Measurements from ENCODE around the gene MTOR. TPM values are rescaled to one million over a fixed set of nuclear protein-coding genes. Genes with fewer than 3 reads are reported as not detected.
"Not testable (repeated sequence)": the region's sequence is repeated elsewhere in the genome, so short reads cannot be mapped to it uniquely, and the experiment has no call there.

The MTOR gene
- total RNA-seq, 1 donor from 2014 or later: 27.2 TPM

DNA sequence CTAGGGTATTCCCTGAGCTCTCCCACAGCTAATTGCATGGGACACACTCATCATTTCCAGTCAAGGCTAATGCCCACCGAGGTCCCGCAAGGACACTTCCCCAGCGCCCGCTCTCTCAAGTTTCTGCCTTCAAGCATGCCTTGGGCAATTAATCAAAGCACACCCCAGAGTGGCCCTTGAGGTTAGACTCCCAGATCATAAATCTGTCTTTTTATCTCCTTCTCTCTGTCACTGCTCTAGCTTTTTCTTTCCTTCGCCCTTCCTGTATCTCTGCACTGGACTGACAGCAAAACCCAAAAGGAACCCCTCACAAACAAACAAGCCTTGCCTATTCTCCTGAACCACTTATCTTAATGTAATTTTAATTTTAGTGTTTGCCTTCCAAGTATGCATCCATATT lies 154.8 kb downstream of the MTOR start:
- no peak for DNase-seq

GRCh38 chr1:11105586-11105985 lies 156.8 kb downstream of the MTOR start:
- no peak for DNase-seq

GRCh38 chr1:11101347-11101746 lies 161.0 kb downstream of the MTOR start:
- no peak for DNase-seq

DNA sequence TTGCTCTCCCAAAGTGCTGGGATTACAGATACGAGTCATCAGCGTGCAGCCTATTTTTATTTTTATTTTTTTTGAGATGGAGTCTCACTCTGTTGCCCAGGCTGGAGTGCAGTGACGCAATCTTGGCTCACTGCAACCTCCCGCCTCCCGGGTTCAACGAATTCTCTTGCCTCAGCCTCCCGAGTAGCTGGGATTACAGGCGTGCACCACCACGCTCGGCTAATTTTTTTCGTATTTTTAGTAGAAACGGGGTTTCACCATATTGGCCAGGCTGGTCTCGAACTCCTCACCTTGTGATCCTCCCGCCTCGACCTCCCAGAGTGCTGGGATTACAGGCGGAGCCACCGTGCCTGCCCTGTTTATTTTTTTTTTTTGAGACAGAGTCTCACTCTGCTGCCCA lies 161.5 kb downstream of the MTOR start:
- not testable (repeated sequence) for DNase-seq

GRCh38 chr1:11100149-11100493 lies 162.2 kb downstream of the MTOR start:
- DNase-seq: peak; percentile 16

DNA sequence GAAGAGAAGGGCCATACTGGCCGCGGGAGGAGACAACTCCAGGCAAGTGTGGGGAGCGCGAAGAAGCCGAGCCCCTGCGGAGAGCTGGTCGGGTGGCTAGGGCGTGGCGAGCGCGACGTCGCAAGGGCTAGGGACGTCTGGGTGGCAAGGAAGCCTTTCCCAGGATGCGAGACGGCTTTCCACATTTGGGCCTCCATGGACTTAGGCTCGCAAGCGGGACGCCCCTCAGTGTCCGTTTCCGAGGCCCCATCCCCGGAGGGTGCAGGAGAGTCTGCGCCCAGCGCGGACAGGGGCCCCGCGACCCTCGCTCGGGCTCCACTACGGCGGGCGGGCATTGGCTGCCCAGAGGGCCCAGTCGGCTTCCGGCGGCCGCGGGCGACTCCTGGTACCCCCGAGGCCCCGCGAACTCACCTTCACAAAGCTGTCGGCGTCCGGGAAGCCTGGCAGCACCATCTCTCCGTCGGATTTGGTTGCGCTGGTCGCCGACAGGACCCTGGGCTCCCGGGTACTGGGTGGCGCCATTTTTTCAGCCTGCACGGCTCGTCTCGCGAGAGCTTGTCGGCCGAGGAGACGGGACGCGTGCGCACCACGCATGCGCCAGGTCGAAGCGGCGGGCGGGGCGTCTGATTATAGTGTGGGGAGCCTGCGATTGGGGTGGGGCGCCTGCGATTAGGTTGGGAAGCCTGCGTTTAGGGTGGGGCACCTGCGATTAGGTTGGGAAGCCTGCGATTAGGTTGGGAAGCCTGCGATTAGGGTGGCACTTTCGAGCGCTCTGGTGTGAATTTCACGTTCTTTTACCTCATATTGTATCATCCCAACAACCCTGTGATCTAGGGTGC lies 162.8 kb downstream of the MTOR start, which contains the start of gene EXOSC10:
EXOSC10 (minus strand) TSS at position 560 of the 839 bp plus-strand sequence; CDS start at position 522, 38 bp downstream.
- DNase-seq: peak; percentile 73

DNA sequence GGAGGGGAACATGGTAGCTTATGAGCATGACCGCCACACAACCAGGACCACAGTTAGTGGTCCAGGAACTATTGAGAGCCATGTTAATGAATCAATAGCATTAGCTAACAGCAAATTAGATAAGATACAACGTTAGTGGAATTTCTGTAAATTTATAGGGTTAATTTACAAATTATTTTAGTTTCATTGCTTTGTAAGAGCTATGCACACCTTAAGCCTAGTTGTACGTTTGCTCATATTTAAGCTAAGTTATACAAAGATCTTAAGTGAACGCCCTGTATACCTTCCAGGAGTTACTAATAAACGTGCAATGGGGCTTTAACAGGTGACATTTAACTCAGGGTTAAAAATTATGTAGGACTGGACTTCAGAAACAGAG lies 163.4 kb downstream of the MTOR start:
- DNase-seq: no peak

DNA sequence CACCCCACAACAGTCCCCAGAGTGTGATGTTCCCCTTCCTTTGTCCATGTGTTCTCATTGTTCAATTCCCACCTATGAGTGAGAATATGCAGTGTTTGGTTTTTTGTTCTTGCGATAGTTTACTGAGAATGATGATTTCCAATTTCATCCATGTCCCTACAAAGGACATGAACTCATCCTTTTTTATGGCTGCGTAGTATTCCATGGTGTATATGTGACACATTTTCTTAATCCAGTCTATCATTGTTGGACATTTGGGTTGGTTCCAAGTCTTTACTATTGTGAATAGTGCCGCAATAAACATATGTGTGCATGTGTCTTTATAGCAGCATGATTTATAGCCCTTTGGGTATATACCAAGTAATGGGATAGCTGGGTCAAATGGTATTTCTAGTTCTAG lies 178.6 kb downstream of the MTOR start:
- DNase-seq: not testable (repeated sequence)

DNA sequence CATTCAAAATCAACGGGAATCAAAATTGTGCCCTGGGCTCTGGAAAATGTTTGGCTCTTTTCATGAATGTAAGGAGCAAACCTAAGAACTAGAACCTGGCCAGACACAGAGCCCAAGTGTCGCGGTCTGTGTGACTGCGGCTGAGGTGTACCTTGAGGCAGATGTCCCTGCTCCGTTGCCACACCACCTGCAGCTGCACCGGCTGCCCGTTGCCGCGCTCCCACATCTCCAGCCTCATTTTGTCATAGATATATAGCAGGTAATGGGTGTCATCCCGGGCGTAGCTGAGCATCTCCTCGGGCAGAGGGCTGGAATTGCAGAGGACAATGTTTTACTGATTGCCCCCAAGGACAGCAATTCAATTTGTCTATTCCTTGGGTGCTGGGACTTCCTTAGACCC lies 181.4 kb downstream of the MTOR start:
- no peak for DNase-seq

DNA sequence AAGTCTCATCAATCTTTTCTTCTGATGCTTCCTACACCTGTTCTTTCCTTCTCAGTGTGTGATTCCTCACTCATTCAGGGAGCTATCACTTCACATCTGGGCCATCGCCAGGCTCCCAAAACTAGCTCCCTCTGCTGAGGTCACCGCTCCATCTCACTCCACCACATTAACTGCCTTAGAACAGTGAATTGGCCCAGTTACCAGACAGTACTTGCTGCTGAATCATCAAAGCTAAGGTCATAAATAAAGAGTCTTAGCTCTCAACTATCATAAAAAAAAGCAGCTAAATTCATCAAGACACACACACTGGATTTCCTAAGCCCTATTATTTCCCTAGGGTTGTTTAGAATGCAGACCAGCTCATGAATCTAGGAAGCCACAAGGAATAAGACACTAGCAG lies 183.7 kb downstream of the MTOR start:
- no peak for DNase-seq

- DNase-seq: not testable (repeated sequence)
Measured at GRCh38 chr1:11073398-11073797, 189.0 kb downstream of the MTOR start.

- no peak for DNase-seq
Measured at GRCh38 chr1:11072216-11072917, 190.0 kb downstream of the MTOR start.

DNA sequence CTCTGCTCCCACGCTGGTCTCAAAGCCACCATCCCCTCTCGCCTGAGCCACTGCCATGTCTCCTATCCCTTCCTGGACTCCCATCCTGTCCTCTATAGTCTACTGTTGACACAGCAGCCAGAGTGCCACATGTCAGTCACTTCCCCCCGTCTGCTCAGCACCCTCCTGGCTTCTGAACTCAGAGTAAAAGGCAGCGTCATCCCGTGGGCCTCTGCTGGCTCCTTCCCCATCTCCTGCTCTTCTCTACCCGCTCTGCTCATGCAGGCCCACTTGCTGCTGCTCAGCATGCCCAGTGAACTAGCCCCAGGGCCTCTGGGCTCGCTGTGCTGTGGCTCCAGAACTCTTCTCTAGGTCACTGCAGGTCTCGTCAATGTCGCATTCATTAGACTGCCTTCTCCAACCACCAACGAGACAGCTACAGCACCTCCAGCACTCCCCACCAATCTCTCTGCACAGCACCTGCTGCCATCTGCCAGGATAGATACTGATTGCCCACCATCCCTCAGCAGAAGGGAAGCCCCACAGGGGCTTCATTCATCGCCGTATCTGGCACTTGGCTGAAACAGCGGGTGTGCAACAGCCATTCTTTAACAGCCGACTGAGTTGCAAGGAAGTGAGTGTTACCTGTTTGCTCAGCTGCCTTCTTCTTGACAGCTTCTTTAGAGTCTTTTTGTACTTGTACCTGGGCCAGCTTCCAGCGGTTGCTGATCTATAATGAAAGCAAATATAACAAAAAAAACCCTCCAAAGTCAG lies 190.7 kb downstream of the MTOR start:
- no peak for DNase-seq

- DNase-seq: no peak
Measured at GRCh38 chr1:11070876-11071275, 191.5 kb downstream of the MTOR start.

DNA sequence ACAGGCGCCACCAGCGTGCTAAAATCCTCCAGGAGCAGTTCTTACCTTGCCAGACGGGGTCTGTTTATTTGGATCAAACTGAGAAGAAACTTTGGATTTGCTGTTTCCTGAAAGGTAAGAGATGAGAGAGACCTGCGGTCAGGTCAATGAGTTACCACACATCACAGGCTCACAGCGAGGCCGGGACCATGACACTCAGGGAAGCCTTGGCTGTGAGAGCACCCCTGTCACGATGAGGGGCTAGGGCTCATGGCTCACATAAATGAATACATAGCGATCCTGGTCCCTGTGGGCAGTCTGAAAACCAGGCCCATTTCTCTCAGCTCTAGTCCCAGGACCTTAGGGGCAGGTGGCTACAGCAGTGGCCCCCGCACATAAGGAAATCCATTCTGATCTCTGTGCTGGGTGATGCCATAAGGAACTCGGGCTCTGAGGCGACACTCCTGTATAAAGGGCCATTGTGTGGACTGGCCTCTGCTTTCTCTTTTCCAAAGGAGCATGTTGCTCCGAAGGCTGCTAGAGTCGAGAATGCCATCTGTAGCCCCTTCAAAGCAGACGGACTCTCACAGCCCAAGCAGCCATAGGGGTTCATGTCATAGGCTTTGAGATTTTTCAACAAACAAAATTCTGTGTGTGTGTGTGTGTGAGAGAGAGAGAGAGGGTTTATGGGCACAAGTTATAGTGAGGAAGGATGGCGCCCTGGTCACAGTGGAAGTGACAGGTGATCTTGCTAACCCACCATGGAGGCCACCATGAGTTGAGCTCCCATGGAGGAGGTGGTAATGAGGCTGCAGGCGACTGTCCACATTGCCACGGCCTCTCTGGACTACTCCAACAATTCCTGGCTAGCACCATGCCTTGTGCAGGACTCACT lies 193.5 kb downstream of the MTOR start:
- no peak for DNase-seq

- DNase-seq: no peak
Measured at GRCh38 chr1:11067716-11068599, 194.4 kb downstream of the MTOR start.

- DNase-seq: no peak
Measured at GRCh38 chr1:11065796-11066195, 196.6 kb downstream of the MTOR start.

- no peak for DNase-seq
Measured at GRCh38 chr1:11064942-11065341, 197.4 kb downstream of the MTOR start.

GRCh38 chr1:11063937-11064537 lies 198.3 kb downstream of the MTOR start:
- DNase-seq: not testable (repeated sequence)

DNA sequence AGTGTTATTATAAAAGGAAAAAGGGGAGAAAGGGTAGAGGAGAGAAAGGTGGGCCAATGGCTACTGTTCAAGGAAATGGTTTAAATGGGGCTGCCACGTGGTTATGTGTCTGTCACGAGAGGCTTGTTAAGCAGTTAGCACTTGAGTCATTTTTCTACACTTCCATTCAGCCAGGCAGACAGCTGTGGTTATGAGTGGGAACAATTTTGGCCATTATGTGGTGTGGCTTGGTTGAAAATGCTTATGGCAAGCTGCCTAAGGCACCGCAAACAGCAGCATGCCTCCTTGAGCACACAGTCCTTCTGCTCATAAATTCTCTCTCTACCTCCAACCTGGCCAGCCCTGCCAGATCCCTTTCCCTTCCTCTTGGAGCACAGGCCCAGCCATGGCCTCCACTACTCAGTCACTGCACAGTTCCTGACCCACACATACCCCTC lies 199.4 kb downstream of the MTOR start:
- no peak for DNase-seq
